NCI-H2029 (cell line): ENCODE results near the gene SDR9C7.
"Not testable (repeated sequence)": the region's sequence is repeated elsewhere in the genome, so short reads cannot be mapped to it uniquely, and the experiment has no call there.

ENCODE experiments used
- DNase-seq: peaks from one replicate; lab custom pipeline; 2025; lab: John Stamatoyannopoulos, UW

The SDR9C7 gene

GRCh38 chr12:56916296-56916995, 17.8 kb downstream of the SDR9C7 start:
- DNase-seq: no peak

DNA sequence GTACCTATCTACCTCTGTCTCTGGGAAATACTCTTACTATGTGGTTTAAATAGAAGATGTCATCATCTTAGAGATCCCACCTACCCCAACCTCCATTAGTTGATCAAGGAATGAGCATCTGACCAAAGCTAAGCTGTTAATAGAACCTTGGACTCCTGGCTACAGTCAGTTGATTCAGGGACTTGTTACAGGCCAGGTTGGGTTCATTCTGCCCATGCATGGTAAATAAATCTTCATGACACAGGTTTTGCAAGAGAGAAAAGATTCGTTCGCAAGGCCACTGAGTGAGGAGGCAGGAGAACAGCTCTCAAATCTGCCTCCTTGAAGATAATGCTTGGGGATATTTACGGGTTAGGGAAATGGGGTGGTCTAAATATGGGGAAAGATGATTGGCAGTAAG, 19.5 kb downstream of the SDR9C7 start:
- DNase-seq: no peak

GRCh38 chr12:56914256-56914655, 20.0 kb downstream of the SDR9C7 start:
- DNase-seq: no peak

GRCh38 chr12:56909403-56909802, 24.8 kb downstream of the SDR9C7 start:
- DNase-seq: not testable (repeated sequence)

DNA sequence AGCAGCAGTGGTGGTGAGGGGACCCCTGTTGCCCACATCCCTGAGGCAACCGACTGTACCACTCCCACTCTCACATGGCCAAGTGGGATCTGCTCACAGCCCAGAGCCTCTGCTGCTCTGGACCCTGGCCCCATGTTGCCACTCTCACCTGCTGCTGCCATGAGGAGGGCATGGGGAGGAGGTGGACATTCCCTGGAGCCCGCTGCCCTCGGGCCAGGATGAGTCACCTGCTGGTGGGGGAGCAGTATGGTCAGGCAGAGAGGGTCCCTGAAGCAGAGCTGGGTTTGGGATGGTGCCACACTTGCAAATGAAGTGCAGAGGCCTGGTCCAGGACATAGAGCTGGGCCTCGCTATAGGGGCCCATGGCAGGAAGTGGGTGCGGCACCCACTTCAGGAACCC, 26.1 kb downstream of the SDR9C7 start:
- DNase-seq: no peak

- no peak for DNase-seq
These were observed 28.4 kb downstream of the SDR9C7 start for GRCh38 chr12:56905852-56906251.

GRCh38 chr12:56903374-56903773, 30.8 kb downstream of the SDR9C7 start:
- no peak for DNase-seq

DNA sequence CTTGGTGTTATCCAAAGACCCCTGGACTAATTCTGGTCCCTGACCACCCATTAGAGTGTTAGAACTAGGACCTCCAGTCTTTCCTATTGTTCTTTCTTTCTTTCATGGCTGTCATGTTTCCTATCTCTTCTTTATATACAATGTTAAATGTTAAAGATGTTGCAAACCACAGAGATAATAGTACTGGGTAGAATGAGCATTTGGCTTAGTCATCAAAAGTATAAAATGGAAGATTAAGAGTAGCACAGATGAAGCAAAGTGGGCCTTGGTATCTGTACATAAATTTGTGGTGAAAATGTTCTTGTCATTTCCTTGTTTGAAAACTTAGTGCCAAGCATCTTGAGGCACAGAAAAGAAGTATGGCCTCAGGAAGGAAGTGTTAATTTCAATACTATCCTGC, 32.9 kb downstream of the SDR9C7 start:
- DNase-seq: not testable (repeated sequence)

- no peak for DNase-seq
These were observed 33.6 kb downstream of the SDR9C7 start for GRCh38 chr12:56900583-56900982.

- DNase-seq: no peak
These were observed 35.3 kb downstream of the SDR9C7 start for GRCh38 chr12:56898938-56899337.

- DNase-seq: no peak
These were observed 36.3 kb downstream of the SDR9C7 start for GRCh38 chr12:56897844-56898361.

DNA sequence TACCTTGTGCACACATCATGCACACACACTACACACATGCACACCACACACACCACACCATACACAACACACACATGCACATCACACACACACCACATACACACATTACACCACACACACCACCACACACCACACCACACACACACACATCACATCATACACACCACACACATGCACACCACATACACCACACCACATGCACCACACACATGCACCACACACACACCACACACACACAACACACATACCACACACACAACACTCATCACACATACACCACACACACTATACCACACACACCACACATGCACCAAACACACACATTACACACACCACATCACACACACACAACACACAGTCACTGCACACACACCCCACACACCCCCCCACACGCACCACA, 38.1 kb downstream of the SDR9C7 start:
- DNase-seq: no peak

- DNase-seq: no peak
These were observed 39.4 kb downstream of the SDR9C7 start for GRCh38 chr12:56894698-56895368.

DNA sequence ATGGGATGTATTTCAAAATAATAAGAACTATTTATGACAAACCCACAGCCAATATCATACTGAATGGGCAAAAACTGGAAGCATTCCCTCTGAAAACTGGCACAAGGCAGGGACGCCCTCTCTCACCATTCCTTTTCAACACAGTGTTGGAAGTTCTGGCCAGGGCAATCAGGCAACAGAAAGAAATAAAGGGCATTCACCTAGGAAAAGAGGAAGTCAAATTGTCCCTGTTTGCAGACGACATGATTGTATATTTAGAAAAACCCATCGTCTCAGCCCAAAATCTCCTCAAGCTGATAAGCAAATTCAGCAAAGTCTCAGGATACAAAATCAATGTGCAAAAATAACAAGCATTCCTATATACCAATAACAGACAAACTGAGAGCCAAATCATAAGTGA, 42.3 kb downstream of the SDR9C7 start:
- not testable (repeated sequence) for DNase-seq

DNA sequence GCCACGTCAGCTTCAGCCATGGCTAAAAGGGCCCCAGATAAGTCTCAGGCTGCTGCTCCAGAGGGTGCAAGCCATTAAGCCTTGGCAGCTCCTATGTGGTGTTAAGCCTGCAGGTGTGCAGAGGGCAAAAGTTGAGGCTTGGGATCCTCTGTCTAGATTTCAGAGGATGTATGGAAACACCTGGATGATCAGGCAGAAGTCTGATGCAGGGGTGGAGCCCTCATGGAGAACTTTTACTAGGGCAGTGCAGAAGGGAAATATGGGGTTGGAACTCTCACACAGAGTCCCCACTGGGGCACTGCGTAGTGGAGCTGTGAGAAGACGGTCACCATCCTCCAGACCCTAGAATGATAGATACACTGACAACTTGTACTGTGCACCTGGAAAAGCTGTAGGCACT, 47.9 kb downstream of the SDR9C7 start:
- DNase-seq: no peak

DNA sequence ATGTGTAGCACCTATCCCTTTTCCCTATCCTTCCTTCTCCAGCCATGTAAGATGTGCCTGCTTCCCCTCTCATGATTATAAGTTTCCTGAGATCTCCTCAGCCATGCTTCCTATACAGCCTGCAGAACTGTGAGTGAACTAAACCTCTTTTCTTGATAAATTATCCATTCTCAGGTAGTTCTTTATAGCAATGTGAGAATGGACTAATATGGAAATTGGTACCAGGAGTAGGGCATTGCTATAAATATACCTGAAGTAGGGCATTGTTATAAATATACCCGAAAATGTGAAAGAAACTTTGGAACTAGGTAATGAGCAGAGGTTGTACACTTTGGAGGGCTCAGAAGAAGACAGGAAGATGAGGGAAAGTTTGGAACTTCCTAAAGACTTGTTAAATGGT, 48.9 kb downstream of the SDR9C7 start:
- DNase-seq: no peak

DNA sequence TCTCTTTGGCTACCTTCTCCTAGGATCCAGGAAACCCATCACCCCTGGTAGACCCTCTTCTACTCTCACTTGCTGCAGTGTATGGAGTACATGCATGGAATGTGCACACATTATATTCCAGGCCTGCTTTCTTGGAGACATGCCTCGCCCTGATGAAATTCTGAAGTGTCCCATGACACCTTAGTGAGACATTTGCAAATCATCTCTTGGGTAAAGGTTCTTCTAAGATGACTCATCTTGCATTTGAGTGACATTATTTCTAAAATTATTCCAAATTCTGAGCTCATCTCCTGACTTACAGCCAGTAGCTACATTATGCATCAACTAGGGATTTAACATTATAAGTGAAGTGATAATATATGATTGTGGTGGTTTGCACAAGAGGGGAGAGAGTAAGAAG, 49.8 kb downstream of the SDR9C7 start:
- no peak for DNase-seq

- not testable (repeated sequence) for DNase-seq
These were observed 51.8 kb downstream of the SDR9C7 start for GRCh38 chr12:56882407-56882806.

- DNase-seq: no peak
These were observed 53.8 kb downstream of the SDR9C7 start for GRCh38 chr12:56880125-56880992.

DNA sequence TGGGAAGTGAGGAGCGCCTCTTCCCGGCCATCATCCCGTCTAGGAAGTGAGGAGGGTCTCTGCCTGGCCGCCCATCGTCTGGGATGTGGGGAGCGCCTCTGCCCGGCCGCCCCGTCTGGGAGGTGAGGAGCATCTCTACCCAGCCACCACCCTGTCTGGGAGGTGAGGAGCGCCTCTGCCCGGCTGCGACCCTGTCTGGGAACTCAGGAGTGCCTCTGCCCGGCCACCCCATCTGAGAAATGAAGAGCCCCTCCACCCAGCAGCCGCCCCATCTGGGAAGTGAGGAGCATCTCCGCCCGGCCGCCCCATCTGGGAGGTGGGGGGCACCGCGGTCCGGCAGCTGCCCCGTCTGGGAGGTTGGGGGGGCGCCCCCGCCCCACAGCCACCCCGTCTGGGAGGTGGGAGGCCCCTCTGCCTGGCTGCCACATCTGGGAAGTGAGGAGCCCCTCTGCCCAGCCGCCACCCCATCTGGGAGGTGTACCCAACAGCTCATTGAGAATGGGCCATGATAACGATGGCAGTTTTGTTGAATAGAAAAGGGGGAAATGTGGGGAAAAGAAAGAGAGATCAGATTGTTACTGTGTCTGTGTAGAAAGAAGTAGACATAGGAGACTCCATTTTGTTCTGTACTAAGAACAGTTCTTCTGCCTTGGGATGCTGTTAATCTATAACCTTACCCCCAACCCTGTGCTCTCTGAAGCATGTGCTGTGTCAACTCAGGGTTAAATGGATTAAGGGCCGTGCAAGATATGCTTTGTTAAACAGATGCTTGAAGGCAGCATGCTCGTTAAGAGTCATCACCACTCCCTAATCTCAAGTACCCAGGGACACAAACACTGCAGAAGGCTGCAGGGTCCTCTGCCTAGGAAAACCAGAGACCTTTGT, 54.7 kb downstream of the SDR9C7 start:
- not testable (repeated sequence) for DNase-seq

DNA sequence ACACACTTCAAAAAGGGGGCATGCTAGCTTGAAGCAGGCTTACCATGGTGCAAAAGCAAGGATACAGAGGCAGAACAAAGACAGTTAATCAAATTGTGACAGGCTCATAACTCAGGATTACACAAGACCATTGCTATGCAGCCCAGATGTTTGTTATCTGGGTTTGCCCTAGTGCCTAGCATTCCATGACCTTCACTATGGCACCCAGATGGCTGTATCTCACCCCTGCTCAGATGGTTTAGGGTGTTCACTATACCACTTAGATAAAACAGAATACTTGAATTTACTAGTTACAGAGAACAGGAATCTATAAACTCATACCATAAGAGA, 56.2 kb downstream of the SDR9C7 start:
- DNase-seq: no peak
